Neural progenitor cell (in vitro differentiated cells): Measurements from ENCODE around the gene SIRPA.

ENCODE experiments used
- EZH2 ChIP-seq: fragments of 200-600 bp; sonication (generic); IDR thresholded peaks from 2 replicates; pipeline ENCODE4 v1.6.1; 2017; ENCODE audit warnings: antibody characterized with exemption, mild to moderate bottlenecking, moderate library complexity
- TF ChIP-seq, protein P1 (sequence below): fragments of 200-600 bp; sonication (generic); IDR thresholded peaks from 2 replicates; pipeline ENCODE4 v1.5.1; 2017; ENCODE audit warnings: antibody characterized with exemption, mild to moderate bottlenecking

GRCh38 chr20:1946762-1947534 is 51.7 kb downstream of the SIRPA start:
- peak; percentile 54 for TF ChIP-seq EZH2
- TF ChIP-seq, protein P1, sequence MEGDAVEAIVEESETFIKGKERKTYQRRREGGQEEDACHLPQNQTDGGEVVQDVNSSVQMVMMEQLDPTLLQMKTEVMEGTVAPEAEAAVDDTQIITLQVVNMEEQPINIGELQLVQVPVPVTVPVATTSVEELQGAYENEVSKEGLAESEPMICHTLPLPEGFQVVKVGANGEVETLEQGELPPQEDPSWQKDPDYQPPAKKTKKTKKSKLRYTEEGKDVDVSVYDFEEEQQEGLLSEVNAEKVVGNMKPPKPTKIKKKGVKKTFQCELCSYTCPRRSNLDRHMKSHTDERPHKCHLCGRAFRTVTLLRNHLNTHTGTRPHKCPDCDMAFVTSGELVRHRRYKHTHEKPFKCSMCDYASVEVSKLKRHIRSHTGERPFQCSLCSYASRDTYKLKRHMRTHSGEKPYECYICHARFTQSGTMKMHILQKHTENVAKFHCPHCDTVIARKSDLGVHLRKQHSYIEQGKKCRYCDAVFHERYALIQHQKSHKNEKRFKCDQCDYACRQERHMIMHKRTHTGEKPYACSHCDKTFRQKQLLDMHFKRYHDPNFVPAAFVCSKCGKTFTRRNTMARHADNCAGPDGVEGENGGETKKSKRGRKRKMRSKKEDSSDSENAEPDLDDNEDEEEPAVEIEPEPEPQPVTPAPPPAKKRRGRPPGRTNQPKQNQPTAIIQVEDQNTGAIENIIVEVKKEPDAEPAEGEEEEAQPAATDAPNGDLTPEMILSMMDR, result no peak
